HG03108 (cell line): ENCODE results near the gene FMO2.

ENCODE experiments used
- ATAC-seq: cut with Tn5 transposase; IDR thresholded peaks from one replicate; pipeline ENCODE4 v1.9.1; 2021; ENCODE audit warnings: moderate library complexity; ENCODE audit not compliant: unreplicated experiment

The FMO2 gene

GRCh38 chr1:171256940-171257606, 72.0 kb downstream of the FMO2 start:
- no peak for ATAC-seq

- ATAC-seq: no peak
Measured at GRCh38 chr1:171257607-171258076, 72.5 kb downstream of the FMO2 start.

GRCh38 chr1:171258429-171258828, 73.3 kb downstream of the FMO2 start:
- no peak for ATAC-seq

- ATAC-seq: no peak
Measured at GRCh38 chr1:171258943-171259342, 73.8 kb downstream of the FMO2 start.
